GM18951 (cell line): ENCODE data around the gene ZNF540.
"Not testable (repeated sequence)": the region's sequence is repeated elsewhere in the genome, so short reads cannot be mapped to it uniquely, and the experiment has no call there.

Experiments used
- POLR2A ChIP-seq: IDR thresholded peaks from 4 replicates; pipeline ENCODE4 v1.6.1; 2011; ENCODE audit warnings: mild to moderate bottlenecking; ENCODE audit not compliant: insufficient read length, insufficient read depth; ENCODE audit errors: extremely low read depth
- in situ Hi-C: fragments of 300-500 bp; cut with MboI; formaldehyde crosslinking; loops from one replicate; pipeline ENCODE4 v1.12.0; 2022; ENCODE audit warnings: low sequenced_read_pairs, mixed read lengths, inconsistent platforms; ENCODE audit not compliant: unreplicated experiment

ZNF540 gene

DNA sequence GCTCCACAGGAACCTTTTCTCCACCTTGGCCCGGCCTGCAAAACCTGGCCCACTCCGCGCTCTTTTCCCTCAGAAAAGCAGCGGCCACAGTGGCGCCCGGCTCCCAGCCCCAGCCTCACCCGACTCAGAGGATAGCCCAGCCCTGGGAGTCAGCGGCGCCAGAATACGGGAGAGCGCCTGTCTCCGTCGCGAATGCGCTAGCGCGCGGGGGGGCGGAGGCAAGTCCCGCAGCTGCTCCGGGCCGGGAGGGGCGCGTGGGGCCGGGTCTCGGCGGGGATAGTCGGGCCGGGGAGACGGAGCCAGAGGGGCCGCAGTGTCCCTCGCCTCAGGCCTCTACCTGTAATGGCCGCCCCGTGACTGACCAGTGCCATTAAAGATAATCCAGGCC is 60.6 kb downstream of the ZNF540 start, which contains the start of gene ZFP30:
Gene ZFP30 (minus strand): TSS at position 165 of the 388 bp plus-strand sequence. CDS start 7,643 bp downstream, outside the sequence.
- no peak for TF ChIP-seq POLR2A
- in situ Hi-C loops, result no loop called here

DNA sequence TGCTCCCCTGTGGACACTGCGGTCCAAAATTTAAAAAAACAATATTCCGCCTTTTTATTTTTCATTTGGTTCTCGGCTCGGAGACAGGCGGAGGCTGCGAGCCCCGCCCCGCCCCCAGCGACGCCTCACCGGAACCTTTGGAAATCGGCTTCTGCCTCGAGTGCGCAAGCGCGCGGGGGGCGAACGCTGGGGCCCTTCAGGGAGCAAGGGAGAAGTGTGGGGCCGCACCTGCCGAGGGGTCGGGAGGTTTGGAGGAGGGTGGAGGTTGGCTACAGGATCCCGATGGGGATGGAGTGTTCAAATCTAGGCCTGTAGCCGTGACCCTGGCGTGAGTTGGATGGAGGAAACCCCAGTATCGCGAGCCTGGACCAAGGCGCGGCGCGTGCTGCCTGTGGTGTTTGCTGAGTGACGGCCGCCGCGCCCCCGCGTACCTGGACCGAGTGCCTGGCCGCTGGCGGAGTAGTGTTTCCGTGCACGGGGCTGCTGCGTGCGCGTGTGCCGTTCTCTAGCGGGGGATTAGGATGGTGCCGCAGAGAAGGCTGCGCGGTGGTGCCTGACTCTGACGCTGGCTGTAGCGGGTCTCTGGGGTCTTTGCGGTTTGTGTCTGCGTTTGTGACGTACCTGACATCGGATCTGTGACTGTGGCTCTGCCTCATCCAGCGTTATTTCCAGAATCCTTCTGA is 61.2 kb downstream of the ZNF540 start:
- in situ Hi-C loops, result no loop called here
- peak; percentile 64 for TF ChIP-seq POLR2A

DNA sequence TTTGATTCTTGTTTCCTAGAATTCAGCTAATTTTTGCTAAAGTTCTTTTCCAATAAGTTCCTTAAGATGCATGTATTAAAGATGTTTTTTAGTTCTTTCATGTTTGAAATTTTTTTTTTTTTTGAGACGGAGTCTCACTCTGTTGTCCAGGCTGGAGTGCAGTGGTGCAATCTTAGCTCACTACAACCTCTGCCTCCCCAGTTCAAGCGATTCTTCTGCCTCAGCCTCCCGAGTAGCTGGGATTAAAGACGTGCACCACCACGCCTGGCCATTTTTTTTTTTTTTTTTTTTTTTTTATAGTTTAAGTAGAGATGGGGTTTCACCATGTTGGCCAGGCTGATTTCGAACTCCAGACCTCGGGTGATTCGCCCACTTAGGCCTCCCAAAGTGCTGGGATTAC is 62.5 kb downstream of the ZNF540 start:
- in situ Hi-C loops, result not testable (repeated sequence)
